Cortex of kidney (tissue), 1 donor: ENCODE measurements around the gene CPT1A.

ENCODE experiments used
- DNase-seq: peaks from one replicate; lab custom pipeline; 2025; lab: John Stamatoyannopoulos, UW

The CPT1A gene

GRCh38 chr11:68854273-68854958 lies 12.7 kb upstream of the CPT1A start:
- DNase-seq, result no peak

- no peak for DNase-seq
Measured at GRCh38 chr11:68852628-68853027, 10.9 kb upstream of the CPT1A start.

- no peak for DNase-seq
Measured at GRCh38 chr11:68848429-68848828, 6.7 kb upstream of the CPT1A start.

- DNase-seq, result no peak
Measured at GRCh38 chr11:68847395-68847794, 5.7 kb upstream of the CPT1A start.

- DNase-seq, result no peak
Measured at GRCh38 chr11:68845351-68846002, 3.8 kb upstream of the CPT1A start.

- no peak for DNase-seq
Measured at GRCh38 chr11:68844801-68845200, 3.1 kb upstream of the CPT1A start.

GRCh38 chr11:68844376-68844775 lies 2.7 kb upstream of the CPT1A start:
- no peak for DNase-seq

- no peak for DNase-seq
Measured at GRCh38 chr11:68843703-68844312, 2.1 kb upstream of the CPT1A start.

- DNase-seq, result no peak
Measured at GRCh38 chr11:68843052-68843561, 1.4 kb upstream of the CPT1A start.

- no peak for DNase-seq
Measured at GRCh38 chr11:68842427-68843051, 823 bp upstream of the CPT1A start.

GRCh38 chr11:68840661-68841653 lies 759 bp downstream of the CPT1A start:
- DNase-seq, result no peak

- DNase-seq, result no peak
Measured at GRCh38 chr11:68839911-68840641, 1.6 kb downstream of the CPT1A start.

- peak; percentile 76 for DNase-seq
Measured at GRCh38 chr11:68839054-68839865, 2.5 kb downstream of the CPT1A start.

GRCh38 chr11:68838572-68838964 lies 3.1 kb downstream of the CPT1A start:
- DNase-seq, result no peak

- no peak for DNase-seq
Measured at GRCh38 chr11:68837583-68838571, 3.8 kb downstream of the CPT1A start.

- no peak for DNase-seq
Measured at GRCh38 chr11:68835749-68836148, 6.0 kb downstream of the CPT1A start.

GRCh38 chr11:68835328-68835727 lies 6.4 kb downstream of the CPT1A start:
- DNase-seq, result no peak

GRCh38 chr11:68832476-68833181 lies 9.1 kb downstream of the CPT1A start:
- DNase-seq, result no peak
